A172 (cell line): ENCODE results near the gene MGAT5B. TPM values are rescaled to one million over a fixed set of nuclear protein-coding genes. Genes with fewer than 3 reads are reported as not detected.

Experiments
- total RNA-seq: library from RNA; depleted of rRNA; stranded (reverse); fragments of >200 nt; shearing (Covaris generic); gene quantifications from 2 replicates; pipeline ENCODE4 v1.2.3, GENCODE V29; 2014; rRNA removed

The MGAT5B gene
- total RNA-seq, 1 experiment from 2014 or later: 16.7 TPM

Other genes with a start within 250 kb of the MGAT5B start
- gene ST6GALNAC1, start 224.6 kb upstream of the MGAT5B start, total RNA-seq: not detected in 2 replicates
- gene MXRA7, start 157.4 kb upstream of the MGAT5B start, total RNA-seq: 187 and 223 TPM in 2 replicates
- gene JMJD6, start 141.8 kb upstream of the MGAT5B start, total RNA-seq: 40.5 and 46.8 TPM in 2 replicates
- 38.6 and 45.5 TPM in 2 replicates for gene METTL23, start 141.6 kb upstream of the MGAT5B start, total RNA-seq
- 334 and 420 TPM in 2 replicates for gene SRSF2, start 131.1 kb upstream of the MGAT5B start, total RNA-seq
- gene MFSD11, start 130.3 kb upstream of the MGAT5B start, total RNA-seq: 24.9 and 30.4 TPM in 2 replicates